GM12878 (cell line): Measurements from ENCODE around the gene LRRC51. TPM values are rescaled to one million over a fixed set of nuclear protein-coding genes. Genes with fewer than 3 reads are reported as not detected.

Experiments
- ATAC-seq: fragments of 200-7000 bp; cut with Tn5 transposase; 3 replicates; pipeline ENCODE4 v1.9.1; 2020; ENCODE audit warnings: mild to moderate bottlenecking, moderate library complexity
- BruUV-seq: library from RNA; stranded (reverse); fragments of 400-500 nt; replicated peaks from 2 replicates; lab custom pipeline; 2021; lab: Mats Ljungman, UMichigan
- CTCF ChIA-PET: fragments of 300-600 bp; sonication (Branson Sonifier 250); formaldehyde crosslinking; extraction: SDS; loops from one replicate; lab custom pipeline; 2021; ENCODE audit warnings: inconsistent platforms; lab: Yijun Ruan, JAX
- POLR2A ChIA-PET: fragments of 350-600 bp; formaldehyde crosslinking; extraction: SDS; loops from one replicate; lab custom pipeline; 2021; ENCODE audit warnings: inconsistent platforms; lab: Charles Lee
- RAD21 ChIA-PET: fragments of 300-600 bp; sonication (Branson Sonifier 250); formaldehyde crosslinking; loops from one replicate; lab custom pipeline; 2023; ENCODE audit warnings: antibody characterized with exemption; ENCODE audit not compliant: unreplicated experiment; lab: Charles Lee
- SMC1A ChIA-PET: fragments of 300-600 bp; sonication (Branson Sonifier 250); formaldehyde crosslinking; loops from one replicate; lab custom pipeline; 2023; ENCODE audit not compliant: unreplicated experiment, uncharacterized antibody; lab: Charles Lee
- DNase-seq: peaks from one replicate; pipeline ENCODE4 v3.0.0-alpha.2; 2011; ENCODE audit warnings: low read depth, low spot score
- FAIRE-seq: peaks from 3 replicates; lab custom pipeline; 2011; peaks lifted over from hg19 to GRCh38; lab: Jason Lieb, UNC
- H2AFZ ChIP-seq: 2 replicates; pipeline ENCODE4 v1.6.0; 2011; ENCODE audit warnings: low read depth, low read length, control low read depth; ENCODE audit not compliant: control insufficient read depth
- H3K27ac ChIP-seq: 2 replicates; pipeline ENCODE4 v1.5.1; 2011; ENCODE audit warnings: control low read depth; ENCODE audit not compliant: control insufficient read depth, insufficient read depth
- H3K27me3 ChIP-seq, 2 experiments: replicated peaks in 1 of 2; 2 replicates each; pipeline versions ENCODE4 v1.6.0 to v1.6.1; 2011; ENCODE audit warnings: low read length in 1 of 2; ENCODE audit not compliant: control insufficient read depth in 2 of 2, insufficient read depth in 2 of 2
- H3K36me3 ChIP-seq, 2 experiments: 2 replicates each; pipeline ENCODE4 v1.5.1; 2011; ENCODE audit warnings: low read length in 1 of 2; ENCODE audit not compliant: control insufficient read depth in 2 of 2, insufficient read depth in 2 of 2
- H3K4me1 ChIP-seq: 2 replicates; pipeline ENCODE4 v1.6.1; 2011; ENCODE audit warnings: mild to moderate bottlenecking, low read length, moderate library complexity, mixed read lengths; ENCODE audit not compliant: control insufficient read depth, insufficient read depth
- H3K4me2 ChIP-seq: 2 replicates; pipeline ENCODE4 v1.6.0; 2011; ENCODE audit warnings: control low read depth; ENCODE audit not compliant: control insufficient read depth, insufficient read depth
- H3K4me3 ChIP-seq: fragments of 200-600 bp; sonication (generic); 2 replicates; pipeline ENCODE4 v1.5.1; 2016
- H3K79me2 ChIP-seq: 2 replicates; pipeline ENCODE4 v1.6.0; 2011; ENCODE audit warnings: low read length; ENCODE audit not compliant: control insufficient read depth, insufficient read depth
- H3K9ac ChIP-seq: 2 replicates; pipeline ENCODE4 v1.8.0; 2011; ENCODE audit warnings: low read length, control low read depth, mixed read lengths; ENCODE audit not compliant: control insufficient read depth, insufficient read depth
- H3K9me3 ChIP-seq: replicated peaks from 3 replicates; pipeline ENCODE4 v1.5.1; 2011; ENCODE audit warnings: mild to moderate bottlenecking, low read length; ENCODE audit not compliant: control insufficient read depth, insufficient read depth
- H4K20me1 ChIP-seq: 2 replicates; pipeline ENCODE4 v1.6.0; 2011; ENCODE audit not compliant: control insufficient read depth, insufficient read depth
- EGR1 ChIP-seq, 2 experiments: IDR thresholded peaks; 1 replicate in 1 of 2; 2 replicates in 1 of 2; pipeline ENCODE4 v1.6.1; 2011 to 2012; ENCODE audit warnings: low read depth in 2 of 2, low read length in 2 of 2, borderline replicate concordance in 1 of 2, mild to moderate bottlenecking in 1 of 2, moderate library complexity in 1 of 2
- KAT2A ChIP-seq: conservative IDR thresholded peaks from 2 replicates; pipeline ENCODE4 v1.6.1; 2011; ENCODE audit warnings: low read depth, low read length; ENCODE audit not compliant: control insufficient read depth
- MXI1 ChIP-seq: fragments of 150-350 bp; IDR thresholded peaks from 2 replicates; pipeline ENCODE4 v1.6.1; 2011; ENCODE audit warnings: low read depth, mild to moderate bottlenecking, inconsistent platforms, low read length, improper control_type of control experiment
- NR2C1 ChIP-seq: fragments of 450-650 bp; IDR thresholded peaks from 2 replicates; pipeline ENCODE4 v1.6.1; 2017; ENCODE audit warnings: antibody characterized with exemption, mild to moderate bottlenecking, moderate library complexity
- PBX3 ChIP-seq: IDR thresholded peaks from 2 replicates; pipeline ENCODE4 v1.6.1; 2011; ENCODE audit warnings: mild to moderate bottlenecking, low read depth, low read length, moderate library complexity; ENCODE audit not compliant: insufficient replicate concordance
- RAD51 ChIP-seq: fragments of 450-650 bp; IDR thresholded peaks from 2 replicates; pipeline ENCODE4 v1.6.1; 2016; ENCODE audit warnings: moderate library complexity, mild to moderate bottlenecking, inconsistent platforms
- SIN3A ChIP-seq: IDR thresholded peaks from 2 replicates; pipeline ENCODE4 v1.6.1; 2012; ENCODE audit warnings: low read depth, low read length, improper control_type of control experiment
- SUZ12 ChIP-seq: fragments of 200-600 bp; sonication (generic); IDR thresholded peaks from one replicate; pipeline ENCODE4 v1.6.1; 2018; ENCODE audit warnings: antibody characterized with exemption, mild to moderate bottlenecking; ENCODE audit not compliant: unreplicated experiment
- TCF7 ChIP-seq: IDR thresholded peaks from 2 replicates; pipeline ENCODE4 v1.6.1; 2014; ENCODE audit warnings: antibody characterized with exemption, borderline replicate concordance
- WGBS: methylation state at CpG from one replicate; pipeline ENCODE4 v1.1.6; 2016; ENCODE audit warnings: low lambda C conversion rate; ENCODE audit not compliant: insufficient replicate concordance, insufficient coverage; ENCODE audit errors: missing lambda C conversion rate; 5-methylcytosine and 5-hydroxymethylcytosine counted together
- in situ Hi-C: fragments of 300-500 bp; cut with MboI; formaldehyde crosslinking; loops from 9 replicates; pipeline ENCODE4 v1.14.3; 2018; ENCODE audit warnings: mixed read lengths
- intact Hi-C: fragments of 100-400 bp; cut with micrococcal nuclease; formaldehyde crosslinking; loops from one replicate; pipeline ENCODE4 v1.14.2; 2022; ENCODE audit not compliant: unreplicated experiment
- polyA plus RNA-seq, 11 experiments: library from polyadenylated mRNA; depleted of rRNA in 4 of 11; unstranded in 6 of 11; stranded (reverse) in 5 of 11; fragments of >200 nt; fragmentation: Nextera tagmentation in 4 of 11; fragmentation: Illumina TruSeq in 1 of 11; extraction: Ambion mirVana in 4 of 11; extraction: Trizol in 1 of 11; gene quantifications; 1 replicate in 1 of 11; 2 replicates in 10 of 11; pipeline versions ENCODE4 v1.2.1 to v1.2.3, GENCODE V29; 2011 to 2016; ENCODE audit warnings: inconsistent platforms in 2 of 11, missing spikeins in 2 of 11, low read depth in 1 of 11
- total RNA-seq, 4 experiments: library from RNA; depleted of rRNA in 3 of 4; stranded (reverse); fragments of >200 nt in 3 of 4; fragmentation: Illumina TruSeq in 1 of 4; extraction: Trizol in 1 of 4; gene quantifications; 2 replicates each; pipeline versions ENCODE4 v1.2.1 to v1.2.3, GENCODE V29; 2013 to 2021

The LRRC51 gene
- total and polyA plus RNA-seq, 10 of the 15 experiments (the other 5 are each of a cell fraction or from before 2014, with no cell fraction given) = 2.6 to 8.6 (median 5.4) TPM

GRCh38 chr11:72045849-72046248 lies 34.8 kb upstream of the LRRC51 start:
- H2AFZ ChIP-seq = no peak overlapping the region
- ATAC-seq = no peak
- no peaks in the 10 kb centered on the region for H3K27me3 ChIP-seq
- RAD21 ChIA-PET = no interaction called here
- FAIRE-seq = no peak
- intact Hi-C loops (no loop called here), in situ Hi-C loops (no loop called here)
- no peak overlapping the region for H3K27ac ChIP-seq
- H3K79me2 ChIP-seq = peaks cover 23% of the 10 kb centered on the region
- WGBS = 94% methylated on average over 5 of the region's 5 CpGs
- H3K4me1 ChIP-seq = peaks cover 8% of the 10 kb centered on the region; the same call in 1 of the 2 replicates
- peaks cover 3 to 10% of the 10 kb centered on the region in 2 experiments; a peak in 3 of 4 replicates for H3K36me3 ChIP-seq
- no peak overlapping the region for H3K4me3 ChIP-seq
- no TSS peak for BruUV-seq
- H4K20me1 ChIP-seq = no peaks in the 10 kb centered on the region
- POLR2A ChIA-PET = interaction anchor here (1.4 kb wide), 1 partner anchor 40 kb away, joined by 3 read pairs; no protein-coding TSS in a partner anchor
- DNase-seq = no peak
- H3K4me2 ChIP-seq = no peak overlapping the region
- H3K9me3 ChIP-seq = no peaks in the 10 kb centered on the region
- CTCF ChIA-PET = no interaction called here
- SMC1A ChIA-PET = no interaction called here
- H3K9ac ChIP-seq = no peak overlapping the region
- no peak for TF ChIP-seq MXI1
- no peak for TF ChIP-seq RAD51
- TF ChIP-seq TCF7 = no peak
- TF ChIP-seq SUZ12 = no peak
- TF ChIP-seq KAT2A = no peak
- no peak for TF ChIP-seq SIN3A
- no peak for TF ChIP-seq PBX3
- TF ChIP-seq NR2C1 = no peak
- TF ChIP-seq EGR1 (IDR thresholded peaks at IDR 0.05; ENCODE audit: borderline replicate concordance in 1 of 2, low read depth in 2 of 2, low read length in 2 of 2) = no peak
